ENCODE results near the gene EN1. TPM values are rescaled to one million over a fixed set of nuclear protein-coding genes. Genes with fewer than 3 reads are reported as not detected.

The EN1 gene
- total and polyA plus RNA-seq, 9 donors = not detected

- intact Hi-C loops (cut with DNase I) = loop anchor here (5.0 to 10.0 kb wide), 3 partner anchors 633 to 811 kb away; no protein-coding TSS in a partner anchor
- WGBS, 3 donors = 2 to 4% (median 2%) methylated on average over 37 to 52 of the region's 52 CpGs
- no peak for DNase-seq
Observed at GRCh38 chr2:118857677-118858484, 10.4 kb upstream of the EN1 start.

GRCh38 chr2:118856978-118857676 lies 9.7 kb upstream of the EN1 start:
- WGBS, 3 donors = 2 to 5% (median 3%) methylated on average over 29 to 50 of the region's 50 CpGs
- no peak for DNase-seq
- Histone ChIP-seq H3K27ac (no peak overlapping the region), H3K4me3 (no peak overlapping the region), H3K4me1 (ENCODE audit: insufficient read depth) (no peaks in the 10 kb centered on the region), H3K36me3 (no peaks in the 10 kb centered on the region), H3K9me3 (no peaks in the 10 kb centered on the region), H3K27me3 (no peaks in the 10 kb centered on the region)
- TF ChIP-seq EP300 (IDR thresholded peaks at IDR 0.05) = no peak
- TF ChIP-seq CTCF (IDR thresholded peaks at IDR 0.05) = no peak
- no peak for TF ChIP-seq POLR2A (IDR thresholded peaks at IDR 0.05)
- intact Hi-C loops (cut with DNase I) = loop anchor here (5.0 to 10.0 kb wide), 3 partner anchors 632 to 810 kb away; no protein-coding TSS in a partner anchor

More at GRCh38 chr2:118857677-118858484, 10.4 kb upstream of the EN1 start:
- H3K4me3 ChIP-seq = no peak overlapping the region
- H3K4me1 ChIP-seq (ENCODE audit: insufficient read depth) = no peaks in the 10 kb centered on the region
- H3K36me3 ChIP-seq = no peaks in the 10 kb centered on the region
- no peaks in the 10 kb centered on the region for H3K9me3 ChIP-seq
- TF ChIP-seq EP300 (IDR thresholded peaks at IDR 0.05) (no peak), POLR2A (IDR thresholded peaks at IDR 0.05) (no peak), CTCF (IDR thresholded peaks at IDR 0.05) (no peak)
- H3K27me3 ChIP-seq = no peaks in the 10 kb centered on the region
- no peak overlapping the region for H3K27ac ChIP-seq

- Histone ChIP-seq H3K4me1 (ENCODE audit: insufficient read depth) (no peaks in the 10 kb centered on the region), H3K27me3 (no peaks in the 10 kb centered on the region), H3K9me3 (no peaks in the 10 kb centered on the region), H3K27ac (no peak overlapping the region), H3K4me3 (no peak overlapping the region), H3K36me3 (no peaks in the 10 kb centered on the region)
- WGBS, 3 donors = 5 to 6% (median 6%) methylated on average over 25 of the region's 25 CpGs
- no peak for DNase-seq
- no peak for TF ChIP-seq POLR2A (IDR thresholded peaks at IDR 0.05)
- TF ChIP-seq EP300 (IDR thresholded peaks at IDR 0.05) = no peak
- no peak for TF ChIP-seq CTCF (IDR thresholded peaks at IDR 0.05)
- intact Hi-C loops (cut with DNase I) = loop anchor here (5.0 to 10.0 kb wide), 3 partner anchors 632 to 809 kb away; no protein-coding TSS in a partner anchor
Observed at GRCh38 chr2:118856330-118856977, 9.0 kb upstream of the EN1 start.
